GM21576 (cell line): Measurements from ENCODE around the gene CHD5.

Experiments
- ATAC-seq: cut with Tn5 transposase; IDR thresholded peaks from one replicate; pipeline ENCODE4 v1.9.1; 2021; ENCODE audit warnings: mild to moderate bottlenecking, moderate library complexity; ENCODE audit not compliant: unreplicated experiment

Gene CHD5

DNA sequence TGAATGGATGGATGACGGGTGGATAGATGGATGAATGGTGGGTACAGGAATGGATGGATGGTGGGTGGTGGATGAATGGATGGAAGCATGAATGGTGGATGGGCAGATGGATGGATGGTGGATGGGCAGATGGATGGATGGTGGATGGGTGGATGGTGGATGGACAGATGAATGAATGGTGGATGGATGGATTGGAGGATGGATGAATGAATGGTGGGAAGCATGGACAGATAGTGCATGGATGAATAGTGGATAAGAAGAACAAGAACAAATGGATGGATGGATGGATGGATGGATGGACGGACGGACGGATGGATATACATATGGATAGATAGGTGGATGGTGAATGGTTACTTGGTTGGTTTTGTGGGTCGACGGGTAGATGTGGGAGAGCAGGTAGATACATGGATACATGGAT, 4.7 kb downstream of the CHD5 start:
- no peak for ATAC-seq

DNA sequence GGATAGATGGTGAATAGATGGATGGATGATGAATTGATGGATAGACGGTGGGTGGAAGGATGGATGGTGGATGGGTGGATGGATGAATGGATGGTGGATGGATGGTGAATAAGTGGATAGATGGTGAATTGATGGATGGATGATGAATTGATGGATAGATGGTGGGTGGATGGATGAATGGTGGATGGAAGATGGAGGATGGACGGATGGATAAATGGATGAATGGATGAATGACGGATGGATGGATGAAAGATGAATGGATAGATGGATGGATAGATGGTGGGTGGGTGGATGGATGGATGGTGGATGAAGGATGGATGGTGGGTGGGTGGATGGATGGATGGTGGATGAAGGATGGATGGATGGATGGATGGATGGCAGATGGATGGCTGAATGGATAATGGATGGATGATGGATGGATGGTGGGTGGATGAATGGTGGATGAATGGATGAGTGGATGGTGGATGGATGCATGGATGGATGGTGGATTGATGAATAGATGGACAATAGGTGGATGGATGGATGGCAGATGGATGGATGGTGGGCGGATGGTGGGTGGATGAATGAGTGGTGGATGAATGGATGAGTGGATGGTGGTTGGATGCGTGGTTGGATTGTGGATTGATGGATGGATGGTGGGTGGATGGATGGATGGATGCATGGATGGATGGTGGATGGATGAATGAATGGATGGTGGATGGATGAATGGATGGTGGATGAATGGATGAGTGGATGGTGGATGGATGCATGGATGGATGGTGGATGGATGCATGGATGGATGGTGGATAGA, 5.3 kb downstream of the CHD5 start:
- no peak for ATAC-seq

DNA sequence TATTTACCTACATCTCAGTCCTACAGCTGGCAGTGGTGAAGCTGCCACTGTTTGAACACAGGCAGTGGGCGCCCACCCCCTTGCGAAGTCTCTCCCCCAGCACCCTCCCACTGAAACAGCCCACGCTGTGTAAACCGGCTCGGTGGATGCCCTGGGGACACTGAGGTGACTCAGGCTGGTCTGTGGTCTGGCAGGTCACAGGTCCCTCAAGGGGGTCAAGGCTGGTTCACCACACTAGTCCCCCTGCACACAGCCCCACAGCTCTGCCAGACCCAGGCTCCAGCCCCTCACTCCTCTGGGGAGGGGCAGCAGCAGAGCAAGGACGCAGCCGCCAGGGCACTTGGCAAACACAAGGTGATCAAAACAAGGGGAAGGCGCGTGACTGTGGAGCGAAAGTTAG, 7.6 kb downstream of the CHD5 start:
- ATAC-seq: no peak

GRCh38 chr1:6171548-6172124, 8.5 kb downstream of the CHD5 start:
- no peak for ATAC-seq

- ATAC-seq: no peak
These were observed 9.3 kb downstream of the CHD5 start for GRCh38 chr1:6170742-6171201.

DNA sequence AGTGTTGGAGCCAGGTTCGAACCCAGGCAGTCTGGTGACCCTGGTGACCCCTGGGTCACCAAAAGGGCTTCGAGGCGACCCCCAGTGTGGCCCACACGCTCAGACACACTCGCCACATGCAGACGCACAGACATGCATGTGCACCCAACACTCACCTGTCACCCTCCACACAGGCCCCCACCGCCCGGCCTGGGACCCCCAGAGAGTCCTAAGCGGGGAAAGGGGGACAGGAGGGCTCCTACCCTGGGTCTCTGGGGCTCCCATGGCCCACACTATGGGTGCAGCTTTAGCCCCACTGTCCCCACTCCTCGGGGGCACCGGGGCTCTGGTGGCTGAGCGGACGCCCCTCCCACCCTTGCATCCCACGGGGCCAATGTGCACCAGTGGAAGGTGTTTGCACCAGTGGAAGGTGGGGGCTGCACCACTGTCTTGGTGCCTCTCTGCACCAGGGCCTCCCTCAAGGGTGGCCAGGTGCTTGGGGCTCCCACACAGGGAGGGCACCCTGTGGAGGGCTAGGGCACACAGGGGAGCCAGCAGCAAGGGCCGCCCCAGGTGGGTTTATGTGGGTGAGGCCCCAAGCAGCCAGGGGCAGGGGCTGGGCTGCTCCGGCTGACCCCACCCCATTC, 9.9 kb downstream of the CHD5 start:
- ATAC-seq: no peak

DNA sequence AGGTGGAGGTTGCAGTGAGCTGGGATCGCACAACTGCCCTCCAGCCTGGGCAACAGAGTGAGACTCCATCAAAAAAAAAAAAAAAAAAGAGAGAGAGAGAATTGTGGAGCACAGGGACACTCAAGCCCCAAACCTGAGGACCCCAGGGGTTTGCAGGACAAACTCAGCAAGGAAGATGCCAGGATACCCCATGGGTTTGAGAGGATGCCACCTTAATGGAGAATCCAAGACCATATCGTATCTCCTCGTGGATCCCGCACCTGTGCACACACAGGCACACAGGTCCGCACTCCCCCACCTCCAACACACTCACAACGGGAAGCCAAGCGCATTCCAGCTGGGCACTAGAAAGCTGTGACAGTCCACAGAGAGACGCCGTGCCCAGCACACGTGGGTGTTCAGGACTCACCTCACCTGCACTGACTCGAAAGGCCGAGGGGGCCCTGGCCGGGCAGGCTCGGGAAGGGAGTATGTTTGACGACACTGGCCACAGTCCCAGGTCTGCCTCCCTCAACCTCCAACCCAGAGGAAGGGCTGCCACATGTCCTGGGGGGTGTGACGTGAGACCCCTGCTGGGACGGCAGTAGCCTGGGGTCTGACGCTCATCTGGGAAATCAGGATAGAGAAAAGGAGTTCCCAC, 11.1 kb downstream of the CHD5 start:
- no peak for ATAC-seq

DNA sequence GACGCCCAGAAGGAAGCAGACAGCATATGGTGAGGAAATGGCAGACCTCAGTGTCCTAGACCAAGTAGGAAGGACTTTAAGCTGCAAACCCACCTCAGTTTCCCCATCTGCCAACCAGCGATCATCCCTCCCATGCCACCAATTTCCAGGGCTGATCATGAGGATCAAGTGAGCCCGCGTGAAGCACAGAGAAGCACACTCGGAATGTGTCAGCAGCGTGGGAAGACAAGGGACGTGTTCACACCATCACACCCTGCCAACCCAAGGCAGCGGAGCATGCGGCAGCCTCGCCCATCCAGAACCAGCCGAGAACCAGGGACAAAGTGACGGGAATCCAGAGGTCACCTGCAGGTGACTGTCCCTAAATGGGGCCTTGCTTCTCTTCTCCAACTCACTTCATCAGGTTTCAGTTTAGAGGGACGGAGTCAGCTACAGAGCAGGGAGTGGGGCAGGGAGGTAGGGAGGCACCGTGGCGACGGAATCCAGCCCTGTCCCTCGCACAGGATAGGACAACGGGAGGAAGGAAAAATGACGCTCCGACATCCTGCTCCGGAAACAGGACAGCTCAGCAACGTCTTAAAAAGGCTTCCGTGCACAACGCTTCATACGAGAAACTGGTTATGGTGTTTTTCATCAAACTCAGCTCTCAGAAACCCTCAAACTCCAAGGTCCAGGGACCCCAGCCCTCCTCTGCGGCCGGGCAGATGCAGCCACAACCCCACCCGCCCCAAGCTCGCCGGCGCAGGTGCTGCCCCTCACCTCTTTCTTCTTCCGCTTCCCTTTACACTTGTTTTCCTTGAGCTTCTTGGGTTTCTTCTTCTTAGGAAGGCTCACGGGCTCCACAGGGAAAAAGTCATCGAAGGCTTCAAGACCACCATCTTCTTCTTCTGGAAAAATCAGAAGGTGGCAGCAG, 12.5 kb downstream of the CHD5 start:
- ATAC-seq: no peak

GRCh38 chr1:6166655-6167390, 13.3 kb downstream of the CHD5 start:
- ATAC-seq: no peak

DNA sequence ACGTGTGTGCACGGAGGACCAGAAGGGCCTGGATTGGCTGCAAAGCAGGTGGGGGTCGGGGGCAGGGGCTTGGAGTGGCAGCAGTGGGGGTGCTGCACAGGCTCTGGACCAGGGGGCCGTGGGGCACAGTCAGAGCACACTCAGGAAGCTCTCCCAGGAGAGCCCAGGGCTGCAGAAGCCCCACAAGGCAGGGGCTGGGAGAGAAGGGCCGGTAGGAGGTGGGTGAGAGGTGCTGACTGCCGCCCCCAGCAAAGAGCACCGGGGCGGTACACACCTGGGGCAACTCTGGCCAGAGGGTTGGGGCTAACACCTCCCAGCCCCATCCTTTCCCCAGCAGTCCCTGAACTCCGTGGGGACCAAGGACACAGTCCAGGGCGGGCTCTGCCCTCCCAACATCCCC, 13.9 kb downstream of the CHD5 start:
- no peak for ATAC-seq

DNA sequence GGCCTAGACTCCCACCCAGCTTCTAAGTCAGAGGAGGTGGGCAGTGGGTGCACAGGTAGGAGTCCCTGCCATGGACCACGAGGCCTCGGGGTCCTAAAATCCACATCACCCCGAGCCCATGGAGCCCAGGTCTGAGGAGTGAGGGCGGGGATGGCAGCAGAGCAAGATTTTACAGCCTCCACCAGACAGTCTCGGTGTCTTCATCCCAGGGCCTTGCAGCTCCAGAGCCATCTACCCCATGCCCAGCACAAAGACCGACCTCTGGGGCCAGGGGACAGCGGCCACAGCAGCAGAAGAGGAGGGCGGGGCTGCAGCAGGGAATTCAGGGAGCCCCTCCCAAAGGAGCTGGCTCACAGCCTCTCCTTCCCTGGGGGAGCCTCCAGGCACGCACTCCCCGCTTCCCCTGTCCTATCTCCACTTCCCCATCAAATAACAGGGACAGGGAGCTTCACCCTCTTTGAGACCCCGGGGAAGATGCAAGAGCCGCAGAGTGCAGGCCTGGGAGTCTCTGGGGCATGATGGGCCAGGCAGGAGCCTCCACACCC, 14.6 kb downstream of the CHD5 start:
- no peak for ATAC-seq

- no peak for ATAC-seq
These were observed 15.1 kb downstream of the CHD5 start for GRCh38 chr1:6165027-6165426.

DNA sequence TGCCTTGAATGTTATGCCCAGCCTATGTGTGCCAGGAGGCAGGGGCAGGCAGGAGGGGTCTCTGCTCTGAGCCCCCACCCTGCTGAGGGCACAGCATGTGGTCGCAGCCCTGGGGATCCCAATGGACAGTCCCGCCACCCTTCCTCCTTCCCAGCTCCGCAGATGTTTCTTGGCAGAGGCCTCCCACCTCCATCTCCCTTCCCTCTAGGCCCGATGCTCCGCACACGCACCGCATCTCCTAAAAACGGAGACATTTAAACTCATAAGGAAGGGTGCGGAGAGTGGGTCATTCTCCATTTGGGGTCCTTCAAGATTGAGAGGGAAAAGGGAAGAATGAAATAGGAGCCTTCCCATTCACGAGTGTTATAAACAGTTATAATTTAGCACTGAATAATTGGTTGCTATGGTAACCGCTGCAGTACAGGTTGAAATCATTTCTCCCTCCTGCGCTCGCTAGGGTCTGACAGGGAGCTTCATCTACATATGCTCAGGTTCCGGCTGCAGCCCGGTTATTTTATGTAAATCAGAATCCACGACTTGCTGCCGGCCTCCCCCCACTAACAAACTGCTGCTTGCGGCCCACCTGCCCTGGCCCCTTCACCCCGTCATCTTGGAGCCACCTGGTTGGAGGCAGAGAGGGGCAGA, 16.0 kb downstream of the CHD5 start:
- ATAC-seq: no peak

DNA sequence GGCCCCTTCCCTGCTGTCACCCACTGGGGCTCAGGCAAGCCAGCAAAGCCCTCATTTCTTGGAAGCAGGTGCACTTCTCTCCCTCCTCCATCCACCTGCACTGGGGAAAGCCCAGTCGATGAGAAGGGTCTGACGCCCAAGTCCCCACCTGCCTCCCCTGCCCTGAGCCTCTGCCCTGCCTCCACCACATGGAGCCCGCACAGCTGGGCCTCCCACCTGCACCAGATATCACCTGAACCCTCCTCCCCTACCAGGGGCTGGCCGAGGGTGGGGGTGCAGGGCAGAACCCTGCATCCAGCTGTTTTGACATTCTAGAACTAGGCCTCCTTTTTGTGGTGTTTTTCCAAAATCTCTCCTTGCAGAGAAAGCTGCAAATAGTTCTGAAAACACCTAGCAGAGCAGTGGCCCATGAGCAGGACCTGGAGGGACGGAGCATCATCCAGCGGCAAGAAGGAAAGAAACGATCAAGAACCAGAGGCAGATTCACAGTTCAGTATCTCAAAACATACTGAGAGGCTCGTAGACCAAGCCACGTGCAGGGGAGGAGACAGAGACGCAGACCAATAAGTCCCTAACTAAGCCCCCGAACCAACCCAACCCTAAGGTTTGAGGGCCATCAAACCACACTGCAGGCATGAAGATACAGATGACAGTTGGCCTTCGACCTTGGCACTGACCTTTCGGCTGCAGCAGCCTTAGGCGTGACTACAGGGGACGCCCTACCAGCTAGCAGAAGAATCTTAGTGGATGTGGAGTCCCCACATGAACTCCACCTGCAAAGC, 16.7 kb downstream of the CHD5 start:
- ATAC-seq: no peak

GRCh38 chr1:6162773-6163172, 17.3 kb downstream of the CHD5 start:
- ATAC-seq: no peak

- no peak for ATAC-seq
These were observed 17.8 kb downstream of the CHD5 start for GRCh38 chr1:6162341-6162740.

- no peak for ATAC-seq
These were observed 21.9 kb downstream of the CHD5 start for GRCh38 chr1:6158181-6158580.

DNA sequence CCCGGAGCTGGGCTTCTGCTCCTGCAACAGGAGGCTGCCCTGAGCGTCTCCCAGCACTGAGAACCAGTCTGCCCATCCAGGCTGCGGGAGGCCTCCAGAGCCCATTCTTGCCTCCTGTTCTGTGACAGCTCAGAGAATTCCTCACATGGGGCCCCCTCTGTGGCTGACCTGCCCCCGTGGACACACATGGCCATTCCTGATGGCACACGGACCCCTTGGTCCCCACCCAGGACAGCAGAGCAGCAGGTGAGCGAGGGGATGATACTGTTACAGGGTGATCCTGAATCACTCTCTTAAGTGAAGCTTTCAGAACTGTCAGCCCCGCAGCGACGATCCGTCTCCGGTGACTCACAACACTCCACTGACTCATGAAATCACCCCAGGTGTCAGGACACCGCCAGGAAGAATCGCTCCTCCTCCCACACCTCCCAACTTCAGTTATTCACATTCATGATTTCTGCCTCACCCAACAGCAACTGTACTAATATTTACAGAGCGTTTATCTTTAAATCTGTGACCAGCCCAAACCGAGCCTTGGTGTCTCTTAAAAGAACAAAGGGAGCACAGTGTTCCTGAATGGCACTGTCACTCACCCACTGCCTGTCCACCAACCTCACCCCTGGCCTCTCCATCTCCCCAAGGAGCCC, 22.5 kb downstream of the CHD5 start:
- ATAC-seq: no peak
